Esophagus (tissue), 2 donors: ENCODE measurements around the gene TMTC2. TPM values are rescaled to one million over a fixed set of nuclear protein-coding genes. Genes with fewer than 3 reads are reported as not detected.

Experiments used
- H3K27ac ChIP-seq, 2 donors: one replicate each; pipeline ENCODE4 v1.5.1; 2013; ENCODE audit warnings: low read depth in 2 of 2, mild to moderate bottlenecking in 2 of 2, inconsistent platforms in 1 of 2, low read length in 1 of 2, moderate library complexity in 1 of 2
- H3K27me3 ChIP-seq, 2 donors: one replicate each; pipeline ENCODE4 v1.6.1; 2013; ENCODE audit warnings: low read length in 2 of 2, control low read depth in 1 of 2, mild to moderate bottlenecking in 1 of 2; ENCODE audit not compliant: insufficient read depth in 2 of 2, control insufficient read depth in 1 of 2
- H3K36me3 ChIP-seq, 2 donors: one replicate each; pipeline ENCODE4 v1.6.1; 2013; ENCODE audit warnings: low read length in 1 of 2; ENCODE audit not compliant: control insufficient read depth in 2 of 2, insufficient read depth in 2 of 2
- H3K4me1 ChIP-seq, 2 donors: one replicate each; pipeline ENCODE4 v1.6.1; 2013; ENCODE audit warnings: low read length in 1 of 2; ENCODE audit not compliant: control insufficient read depth in 2 of 2, insufficient read depth in 2 of 2
- H3K4me3 ChIP-seq, 2 donors: one replicate each; pipeline ENCODE4 v1.5.1; 2013; ENCODE audit warnings: low read length in 2 of 2, mild to moderate bottlenecking in 2 of 2, low read depth in 1 of 2, moderate library complexity in 1 of 2
- H3K9me3 ChIP-seq, 2 donors: one replicate each; pipeline ENCODE4 v1.6.1; 2013; ENCODE audit warnings: mild to moderate bottlenecking in 2 of 2, low read depth in 1 of 2, low read length in 1 of 2, moderate library complexity in 1 of 2; ENCODE audit not compliant: control insufficient read depth in 2 of 2, insufficient read depth in 1 of 2
- WGBS, 2 donors: extraction: QIAGEN DNeasy Blood & Tissue Kit; methylation state at CpG; one replicate each; pipeline ENCODE4 v1.1.7; 2013; 5-methylcytosine and 5-hydroxymethylcytosine counted together
- polyA plus RNA-seq, 2 donors: library from polyadenylated mRNA; stranded (reverse); fragments of 200-250 nt; gene quantifications; one replicate each; pipeline ENCODE4 v1.2.3, GENCODE V29; 2013
- donor health status: healthy with polysubstance abuse.
- donor health status: Bipolar disorder and iron deficiency.

TMTC2 gene
- polyA plus RNA-seq, 2 donors, result 7.4 to 10.5 TPM

DNA sequence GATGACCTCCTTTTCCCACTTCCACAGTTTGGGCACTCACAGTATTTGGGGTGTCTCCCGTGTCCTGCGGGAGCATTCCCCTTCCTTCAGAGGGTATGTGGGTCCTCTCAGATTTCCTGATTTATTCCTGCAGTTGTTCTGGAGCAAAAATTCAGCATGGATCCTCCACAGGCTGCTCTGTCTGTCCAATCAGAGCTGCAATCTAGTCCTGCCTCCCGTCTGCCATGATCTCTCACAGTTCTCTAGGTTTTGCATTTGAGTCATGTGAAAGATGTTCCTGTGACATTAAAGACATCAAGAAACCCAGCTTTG, 435.9 kb downstream of the TMTC2 start:
- H3K4me3 ChIP-seq, result no peak overlapping the region
- WGBS, 2 donors, result 89 to 90% methylated on average over 3 of the region's 3 CpGs
- peaks cover 0 to 5% of the 10 kb centered on the region in 2 donors for H3K9me3 ChIP-seq
- H3K27me3 ChIP-seq, result no peaks in the 10 kb centered on the region
- H3K27ac ChIP-seq, result no peak overlapping the region
- no peaks in the 10 kb centered on the region for H3K4me1 ChIP-seq
- H3K36me3 ChIP-seq, result no peaks in the 10 kb centered on the region

DNA sequence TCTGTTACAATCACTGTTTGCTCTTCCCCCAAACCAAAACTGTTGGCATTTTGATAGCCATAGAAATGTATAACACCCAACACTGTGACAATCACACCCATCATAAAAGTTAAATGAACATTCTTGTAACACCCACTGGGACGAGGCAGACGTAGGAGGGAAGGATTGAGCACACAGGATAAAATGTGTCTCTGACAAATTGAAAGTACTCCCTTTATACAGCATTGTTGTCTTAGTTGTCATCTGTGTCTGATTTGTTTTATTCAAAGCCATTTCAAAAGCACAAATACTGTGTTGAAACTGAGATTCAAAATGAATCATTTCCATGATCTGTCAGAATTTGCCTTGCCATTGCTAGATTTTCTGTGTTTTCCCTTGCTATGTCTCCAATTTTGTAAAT, 436.3 kb downstream of the TMTC2 start:
- WGBS, 2 donors, result 59 to 64% methylated on average over 2 of the region's 2 CpGs
- peaks cover 0 to 5% of the 10 kb centered on the region in 2 donors for H3K9me3 ChIP-seq
- H3K4me3 ChIP-seq, result no peak overlapping the region
- no peaks in the 10 kb centered on the region for H3K4me1 ChIP-seq
- no peak overlapping the region for H3K27ac ChIP-seq
- H3K36me3 ChIP-seq, result no peaks in the 10 kb centered on the region
- H3K27me3 ChIP-seq, result no peaks in the 10 kb centered on the region

GRCh38 chr12:83128540-83128939, 441.8 kb downstream of the TMTC2 start:
- Histone ChIP-seq H3K27ac (no peak overlapping the region), H3K4me1 (no peaks in the 10 kb centered on the region), H3K9me3 (no peaks in the 10 kb centered on the region), H3K27me3 (no peaks in the 10 kb centered on the region), H3K36me3 (no peaks in the 10 kb centered on the region), H3K4me3 (no peak overlapping the region)

GRCh38 chr12:83130178-83130577, 443.5 kb downstream of the TMTC2 start:
- Histone ChIP-seq H3K4me3 (no peak overlapping the region), H3K27me3 (no peaks in the 10 kb centered on the region), H3K36me3 (no peaks in the 10 kb centered on the region), H3K4me1 (no peaks in the 10 kb centered on the region), H3K27ac (no peak overlapping the region), H3K9me3 (no peaks in the 10 kb centered on the region)
- WGBS, 2 donors, result 75 to 82% methylated on average over 2 of the region's 2 CpGs

DNA sequence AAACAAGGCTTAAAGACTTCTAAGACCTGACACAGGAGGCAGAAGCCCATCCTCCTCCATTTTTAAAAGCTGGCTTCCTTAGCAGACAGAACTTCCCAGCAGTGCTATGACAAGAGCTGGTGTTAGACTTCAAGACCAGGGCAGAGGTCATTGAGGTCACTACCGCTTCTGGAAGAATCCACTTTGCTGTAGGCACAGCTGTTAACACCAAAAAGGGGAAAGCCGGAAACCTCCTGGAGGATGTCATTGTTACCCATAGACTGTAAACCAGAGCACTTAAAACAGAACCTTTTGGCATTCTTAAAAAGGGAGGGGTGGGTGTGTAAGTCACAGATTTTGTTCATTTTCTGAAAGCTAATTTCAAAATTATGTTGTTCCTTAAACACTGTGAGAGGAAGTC, 445.7 kb downstream of the TMTC2 start:
- Histone ChIP-seq H3K36me3 (no peaks in the 10 kb centered on the region), H3K27me3 (no peaks in the 10 kb centered on the region), H3K9me3 (no peaks in the 10 kb centered on the region), H3K4me3 (no peak overlapping the region), H3K27ac (no peak overlapping the region), H3K4me1 (no peaks in the 10 kb centered on the region)
- 89% methylated on average over 2 of the region's 2 CpGs for WGBS, 2 donors

GRCh38 chr12:83136411-83136810, 449.7 kb downstream of the TMTC2 start:
- Histone ChIP-seq H3K4me3 (no peak overlapping the region), H3K4me1 (no peaks in the 10 kb centered on the region), H3K36me3 (no peaks in the 10 kb centered on the region), H3K9me3 (peaks cover 6% of the 10 kb centered on the region in 2 donors), H3K27ac (no peak overlapping the region), H3K27me3 (no peaks in the 10 kb centered on the region)
- WGBS, 2 donors, result 76 to 88% methylated on average over 1 of the region's 1 CpG

DNA sequence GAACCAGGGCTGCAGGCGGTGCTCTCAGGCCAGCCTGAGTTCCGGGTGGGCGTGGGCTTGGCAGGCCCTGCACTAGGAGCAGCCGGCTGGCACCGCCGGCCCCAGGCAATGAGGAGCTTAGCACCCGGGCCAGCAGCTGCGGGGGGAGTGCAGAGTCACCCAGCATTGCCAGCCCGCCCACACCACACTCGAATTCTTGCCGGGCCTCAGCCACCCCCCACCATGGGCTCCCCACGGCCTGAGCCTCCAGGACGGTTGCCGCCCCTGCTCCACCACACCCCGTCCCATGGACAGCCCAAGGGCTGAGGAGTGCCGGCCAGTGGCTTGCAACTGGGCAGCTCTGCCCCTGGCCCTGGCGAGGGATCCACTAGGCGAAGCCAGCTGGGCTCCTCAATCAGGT, 453.4 kb downstream of the TMTC2 start:
- H3K27me3 ChIP-seq, result no peaks in the 10 kb centered on the region
- no peaks in the 10 kb centered on the region for H3K4me1 ChIP-seq
- H3K36me3 ChIP-seq, result no peaks in the 10 kb centered on the region
- 95 to 98% methylated on average over 12 to 18 of the region's 18 CpGs for WGBS, 2 donors
- H3K27ac ChIP-seq, result no peak overlapping the region
- no peak overlapping the region for H3K4me3 ChIP-seq
- H3K9me3 ChIP-seq, result peaks cover 6% of the 10 kb centered on the region in 2 donors

DNA sequence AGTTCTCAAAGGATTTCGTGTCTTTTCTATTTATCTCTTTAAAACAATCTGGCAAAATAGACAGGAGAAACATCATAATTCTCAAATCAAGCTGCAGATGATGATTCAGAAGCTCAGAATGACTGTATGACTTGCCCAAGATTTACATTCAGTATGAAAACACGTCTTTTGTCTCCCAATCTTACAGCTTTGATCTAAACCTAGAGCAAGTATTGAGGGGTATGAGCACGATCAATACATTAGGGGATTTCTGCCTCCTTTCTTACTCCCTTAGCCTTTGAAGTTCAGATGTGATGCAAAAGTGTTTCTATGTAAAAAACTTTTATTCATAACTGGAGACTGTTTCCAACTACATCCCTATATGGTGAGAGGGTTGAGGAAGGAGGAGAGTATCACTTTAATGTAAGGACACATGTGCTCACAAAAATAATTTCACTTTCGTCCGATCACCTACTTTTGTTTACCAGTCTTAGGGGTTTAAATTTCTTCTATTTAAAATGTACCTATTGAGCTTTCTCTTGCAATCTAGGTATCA, 454.8 kb downstream of the TMTC2 start:
- 74 to 78% methylated on average over 5 of the region's 5 CpGs for WGBS, 2 donors
- H3K27ac ChIP-seq, result no peak overlapping the region
- H3K27me3 ChIP-seq, result no peaks in the 10 kb centered on the region
- H3K4me1 ChIP-seq, result no peaks in the 10 kb centered on the region
- H3K9me3 ChIP-seq, result peaks cover 6% of the 10 kb centered on the region in 2 donors
- H3K36me3 ChIP-seq, result no peaks in the 10 kb centered on the region
- no peak overlapping the region for H3K4me3 ChIP-seq

- Histone ChIP-seq H3K36me3 (no peaks in the 10 kb centered on the region), H3K9me3 (peaks cover 6% of the 10 kb centered on the region in 2 donors), H3K4me1 (no peaks in the 10 kb centered on the region), H3K27ac (no peak overlapping the region), H3K4me3 (no peak overlapping the region), H3K27me3 (no peaks in the 10 kb centered on the region)
- 83 to 92% methylated on average over 6 of the region's 6 CpGs for WGBS, 2 donors
Measured at GRCh38 chr12:83142914-83143313, 456.2 kb downstream of the TMTC2 start.

DNA sequence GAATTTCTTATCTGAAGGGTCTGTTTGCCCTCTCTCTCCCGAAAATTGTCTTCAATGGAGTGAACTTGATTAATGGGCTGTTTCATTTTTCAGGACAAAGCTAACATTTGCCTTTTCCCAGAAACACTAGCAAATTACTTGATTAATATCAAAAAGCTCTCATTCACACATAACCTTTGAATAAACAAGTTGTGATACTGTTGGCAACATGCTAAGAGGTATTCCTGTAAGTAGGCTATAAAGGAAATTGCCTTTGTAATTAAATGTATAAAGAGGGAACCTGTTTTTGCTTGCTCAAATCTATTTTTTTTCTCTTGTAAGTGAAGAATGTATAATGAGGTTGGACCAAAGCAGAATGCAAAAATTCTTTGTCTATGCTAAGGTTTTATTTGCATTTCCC, 457.2 kb downstream of the TMTC2 start:
- Histone ChIP-seq H3K27me3 (no peaks in the 10 kb centered on the region), H3K36me3 (no peaks in the 10 kb centered on the region), H3K27ac (no peak overlapping the region), H3K9me3 (peaks cover 6% of the 10 kb centered on the region in 2 donors), H3K4me3 (no peak overlapping the region), H3K4me1 (no peaks in the 10 kb centered on the region)
- WGBS, 2 donors, result 35 to 39% methylated on average over 1 of the region's 1 CpG
